Suprapubic skin (tissue), 4 donors: ENCODE data around the gene AHNAK. TPM values are rescaled to one million over a fixed set of nuclear protein-coding genes. Genes with fewer than 3 reads are reported as not detected.

Experiments used
- DNase-seq, 2 donors: peaks; one replicate each; pipeline ENCODE4 v3.0.0-alpha.2; 2019; ENCODE audit warnings: low spot score in 2 of 2
- H3K27ac ChIP-seq: fragments of 200-600 bp; sonication (generic); one replicate; pipeline ENCODE4 v1.5.1; 2019
- H3K27me3 ChIP-seq: fragments of 200-600 bp; sonication (generic); one replicate; pipeline ENCODE4 v1.5.1; 2019
- H3K36me3 ChIP-seq: fragments of 200-600 bp; sonication (generic); one replicate; pipeline ENCODE4 v1.5.1; 2019
- H3K4me1 ChIP-seq: fragments of 200-600 bp; sonication (generic); one replicate; pipeline ENCODE4 v1.5.1; 2019
- H3K4me3 ChIP-seq: fragments of 200-600 bp; sonication (generic); one replicate; pipeline ENCODE4 v1.5.1; 2019; ENCODE audit warnings: mild to moderate bottlenecking
- H3K9me3 ChIP-seq: fragments of 200-600 bp; sonication (generic); one replicate; pipeline ENCODE4 v1.5.1; 2019
- EP300 ChIP-seq: sonication (generic); formaldehyde crosslinking; IDR thresholded peaks from one replicate; pipeline ENCODE4 v1.6.1; 2017; ENCODE audit warnings: antibody characterized with exemption
- POLR2A ChIP-seq, 2 donors: fragments of 450-650 bp; IDR thresholded peaks; one replicate each; pipeline ENCODE4 v1.6.1; 2017; ENCODE audit warnings: antibody characterized with exemption in 2 of 2, mild to moderate bottlenecking in 2 of 2, moderate library complexity in 2 of 2
- POLR2AphosphoS5 ChIP-seq, 3 donors: sonication (generic); formaldehyde crosslinking; IDR thresholded peaks; one replicate each; pipeline ENCODE4 v1.6.1; 2017; ENCODE audit warnings: antibody characterized with exemption in 3 of 3
- WGBS: methylation state at CpG from one replicate; pipeline ENCODE4 v1.1.5; 2018; 5-methylcytosine and 5-hydroxymethylcytosine counted together
- total RNA-seq, 4 donors: library from RNA; depleted of rRNA; stranded (reverse); fragments of >200 nt; gene quantifications; one replicate each; pipeline ENCODE4 v1.1.0, GENCODE V29; 2016
- TF ChIP-seq, protein P1 (sequence below), 2 donors: fragments of 200-600 bp in 1 of 2; fragments of 450-650 bp in 1 of 2; sonication (generic) in 1 of 2; IDR thresholded peaks; one replicate each; pipeline ENCODE4 v1.5.1; 2016 to 2019; ENCODE audit warnings: antibody characterized with exemption in 2 of 2, mild to moderate bottlenecking in 1 of 2, moderate library complexity in 1 of 2

AHNAK gene
- total RNA-seq, 4 donors from 2014 or later, result 1,174 to 1,475 (median 1,322) TPM

DNA sequence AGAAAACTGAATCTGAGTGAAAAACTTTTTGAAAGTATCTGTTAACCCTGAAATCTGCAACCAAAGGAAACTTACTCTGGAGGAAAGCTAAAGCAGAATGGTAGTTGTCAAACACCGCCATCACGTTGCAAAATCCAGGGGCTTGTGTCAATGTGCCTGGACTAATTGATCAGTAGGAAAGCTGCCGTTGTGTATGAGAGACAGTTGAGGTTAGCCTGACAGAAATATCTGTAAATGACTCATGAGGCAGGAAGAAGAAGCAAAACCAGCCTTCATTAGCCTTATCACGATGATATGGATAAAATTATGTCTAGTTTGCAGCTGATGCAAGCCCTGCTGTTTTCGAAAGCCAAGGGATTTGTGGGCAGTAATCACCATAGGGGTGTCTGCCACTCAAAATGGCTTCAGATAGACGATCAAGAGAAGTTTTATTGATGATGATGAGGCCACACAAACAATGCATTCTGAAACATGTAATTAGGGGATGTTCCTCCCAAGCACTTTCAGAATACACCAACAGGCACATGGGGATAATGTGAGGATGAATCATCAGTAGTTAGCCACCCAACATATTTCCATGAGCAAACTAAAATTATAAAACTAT lies 118.9 kb downstream of the AHNAK start:
- no peaks in the 10 kb centered on the region for H3K9me3 ChIP-seq
- no peaks in the 10 kb centered on the region for H3K36me3 ChIP-seq
- H3K27me3 ChIP-seq, result no peaks in the 10 kb centered on the region
- peak overlapping the region; percentile 67 for H3K27ac ChIP-seq
- no peak for TF ChIP-seq POLR2A (IDR thresholded peaks at IDR 0.05)
- TF ChIP-seq POLR2AphosphoS5 (IDR thresholded peaks at IDR 0.05), result no peak
- TF ChIP-seq, protein P1, sequence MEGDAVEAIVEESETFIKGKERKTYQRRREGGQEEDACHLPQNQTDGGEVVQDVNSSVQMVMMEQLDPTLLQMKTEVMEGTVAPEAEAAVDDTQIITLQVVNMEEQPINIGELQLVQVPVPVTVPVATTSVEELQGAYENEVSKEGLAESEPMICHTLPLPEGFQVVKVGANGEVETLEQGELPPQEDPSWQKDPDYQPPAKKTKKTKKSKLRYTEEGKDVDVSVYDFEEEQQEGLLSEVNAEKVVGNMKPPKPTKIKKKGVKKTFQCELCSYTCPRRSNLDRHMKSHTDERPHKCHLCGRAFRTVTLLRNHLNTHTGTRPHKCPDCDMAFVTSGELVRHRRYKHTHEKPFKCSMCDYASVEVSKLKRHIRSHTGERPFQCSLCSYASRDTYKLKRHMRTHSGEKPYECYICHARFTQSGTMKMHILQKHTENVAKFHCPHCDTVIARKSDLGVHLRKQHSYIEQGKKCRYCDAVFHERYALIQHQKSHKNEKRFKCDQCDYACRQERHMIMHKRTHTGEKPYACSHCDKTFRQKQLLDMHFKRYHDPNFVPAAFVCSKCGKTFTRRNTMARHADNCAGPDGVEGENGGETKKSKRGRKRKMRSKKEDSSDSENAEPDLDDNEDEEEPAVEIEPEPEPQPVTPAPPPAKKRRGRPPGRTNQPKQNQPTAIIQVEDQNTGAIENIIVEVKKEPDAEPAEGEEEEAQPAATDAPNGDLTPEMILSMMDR (IDR thresholded peaks at IDR 0.05), result no peak
- no peak for TF ChIP-seq EP300
- peaks cover 55% of the 10 kb centered on the region for H3K4me1 ChIP-seq
- DNase-seq, result no peak
- no peak overlapping the region for H3K4me3 ChIP-seq
- 40% methylated on average over 6 of the region's 6 CpGs for WGBS

- TF ChIP-seq POLR2A (IDR thresholded peaks at IDR 0.05) (no peak), EP300 (no peak)
- TF ChIP-seq, protein P1 (IDR thresholded peaks at IDR 0.05), result no peak
- H3K4me1 ChIP-seq, result peaks cover 38% of the 10 kb centered on the region
Measured at GRCh38 chr11:62423012-62423411, 123.6 kb downstream of the AHNAK start.

DNA sequence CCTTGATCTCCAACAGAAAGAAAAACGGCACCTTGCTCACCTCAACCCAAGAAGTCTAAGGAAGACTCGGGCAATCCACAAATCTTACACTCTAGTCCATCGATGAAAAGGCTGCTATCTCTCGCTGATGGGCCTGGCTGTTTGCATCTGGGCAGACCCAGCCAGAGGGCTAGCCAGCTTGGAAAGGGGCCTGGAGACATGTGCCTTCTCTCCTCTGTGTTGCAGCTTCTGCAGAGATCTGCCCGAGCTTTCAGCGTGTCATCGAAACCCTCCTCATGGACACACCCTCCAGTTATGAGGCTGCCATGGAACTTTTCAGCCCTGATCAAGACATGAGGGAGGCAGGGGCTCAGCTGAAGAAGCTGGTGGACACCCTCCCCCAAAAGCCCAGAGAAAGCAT lies 124.6 kb downstream of the AHNAK start:
- Histone ChIP-seq H3K27me3 (no peaks in the 10 kb centered on the region), H3K27ac (no peak overlapping the region), H3K36me3 (no peaks in the 10 kb centered on the region), H3K9me3 (no peaks in the 10 kb centered on the region), H3K4me3 (no peak overlapping the region), H3K4me1 (peaks cover 32% of the 10 kb centered on the region)
- 55% methylated on average over 7 of the region's 7 CpGs for WGBS
- TF ChIP-seq POLR2AphosphoS5 (IDR thresholded peaks at IDR 0.05), result no peak
- TF ChIP-seq EP300, result no peak
- TF ChIP-seq, protein P1 (IDR thresholded peaks at IDR 0.05), result no peak
- TF ChIP-seq POLR2A (IDR thresholded peaks at IDR 0.05), result no peak
- DNase-seq, result no peak

More at GRCh38 chr11:62423012-62423411, 123.6 kb downstream of the AHNAK start:
- Histone ChIP-seq H3K4me3 (no peak overlapping the region), H3K27ac (no peak overlapping the region), H3K9me3 (no peaks in the 10 kb centered on the region), H3K27me3 (no peaks in the 10 kb centered on the region), H3K36me3 (no peaks in the 10 kb centered on the region)
- DNase-seq, result no peak
- WGBS, result 96% methylated on average over 4 of the region's 4 CpGs

- no peak overlapping the region for H3K4me3 ChIP-seq
- TF ChIP-seq POLR2AphosphoS5 (IDR thresholded peaks at IDR 0.05), result no peak
- DNase-seq, result no peak
- H3K27me3 ChIP-seq, result no peaks in the 10 kb centered on the region
- no peaks in the 10 kb centered on the region for H3K36me3 ChIP-seq
- 99% methylated on average over 3 of the region's 3 CpGs for WGBS
- no peak overlapping the region for H3K27ac ChIP-seq
- H3K9me3 ChIP-seq, result no peaks in the 10 kb centered on the region
- peaks cover 26% of the 10 kb centered on the region for H3K4me1 ChIP-seq
Measured at GRCh38 chr11:62420882-62421281, 125.7 kb downstream of the AHNAK start.

DNA sequence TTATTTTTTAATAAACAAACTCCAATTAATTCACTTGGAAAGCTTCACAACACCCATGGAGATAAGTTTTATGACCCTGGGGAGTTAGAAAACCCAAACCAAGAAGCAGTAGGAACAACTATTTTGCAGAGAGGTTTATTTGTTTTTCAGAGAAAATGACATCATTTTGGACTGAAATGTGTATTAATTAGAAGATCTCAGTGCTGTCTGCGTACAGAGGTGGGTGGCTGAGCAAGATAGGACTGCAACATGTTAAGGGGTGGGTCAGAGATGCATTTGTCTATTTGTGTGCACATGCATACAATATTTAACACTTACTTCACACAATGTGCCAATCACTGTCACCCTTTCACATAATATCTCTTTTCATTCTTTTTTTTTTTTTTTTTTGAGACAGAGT lies 126.7 kb downstream of the AHNAK start:
- H3K4me1 ChIP-seq, result peaks cover 19% of the 10 kb centered on the region
- DNase-seq, result no peak
- TF ChIP-seq POLR2A (IDR thresholded peaks at IDR 0.05) (no peak), EP300 (no peak), POLR2AphosphoS5 (IDR thresholded peaks at IDR 0.05) (no peak)
- TF ChIP-seq, protein P1 (IDR thresholded peaks at IDR 0.05), result no peak
- H3K4me3 ChIP-seq, result no peak overlapping the region
- H3K27me3 ChIP-seq, result no peaks in the 10 kb centered on the region
- WGBS, result 56% methylated on average over 1 of the region's 1 CpG
- no peaks in the 10 kb centered on the region for H3K36me3 ChIP-seq
- H3K9me3 ChIP-seq, result no peaks in the 10 kb centered on the region
- no peak overlapping the region for H3K27ac ChIP-seq
